HG02678 (cell line): ENCODE results near the gene USP6NL.
"Not testable (repeated sequence)": the region's sequence is repeated elsewhere in the genome, so short reads cannot be mapped to it uniquely, and the experiment has no call there.

Source experiments
- ATAC-seq: cut with Tn5 transposase; IDR thresholded peaks from one replicate; pipeline ENCODE4 v1.9.1; 2021; ENCODE audit warnings: mild to moderate bottlenecking, moderate library complexity; ENCODE audit not compliant: unreplicated experiment

The USP6NL gene

GRCh38 chr10:11448545-11449244, 162.8 kb downstream of the USP6NL start:
- peak; percentile 86 for ATAC-seq

DNA sequence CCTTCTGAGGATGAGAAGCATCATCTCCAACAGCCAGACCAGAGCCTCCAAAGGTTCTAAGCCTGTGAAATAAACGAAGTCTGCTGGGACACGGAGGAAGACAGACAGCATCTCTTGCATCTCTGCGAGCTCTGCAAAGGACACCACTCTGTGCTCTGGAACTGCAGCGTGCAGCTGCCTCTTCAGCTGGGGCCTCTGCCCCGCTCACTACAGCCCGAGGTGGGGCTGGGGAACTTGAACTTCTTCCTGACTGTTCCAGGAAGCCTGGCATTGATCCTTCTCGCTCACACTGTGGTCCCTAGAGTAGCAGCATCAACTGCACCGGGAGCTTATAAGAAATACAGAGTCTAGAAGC, 163.3 kb downstream of the USP6NL start:
- ATAC-seq, result peak; percentile 54

DNA sequence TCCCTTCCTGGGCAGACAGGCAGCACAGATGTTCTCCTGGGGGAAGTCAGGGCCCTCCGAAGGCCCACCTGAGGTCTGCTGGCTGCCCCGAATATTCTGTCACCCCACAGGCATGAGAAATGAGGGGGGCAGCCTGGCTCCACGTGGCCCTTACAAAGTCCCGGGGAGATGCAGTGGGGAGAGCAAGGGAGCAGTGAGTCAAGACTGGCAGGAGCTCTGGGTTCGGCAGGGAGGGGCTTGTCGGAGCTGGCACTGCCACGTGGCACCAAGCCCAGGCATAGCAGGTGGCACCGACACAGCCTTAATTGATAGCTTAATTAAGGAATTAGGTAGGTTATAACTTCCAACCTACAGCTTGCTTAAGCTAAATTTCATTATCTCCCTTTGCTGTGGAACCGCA, 163.9 kb downstream of the USP6NL start:
- ATAC-seq, result no peak

DNA sequence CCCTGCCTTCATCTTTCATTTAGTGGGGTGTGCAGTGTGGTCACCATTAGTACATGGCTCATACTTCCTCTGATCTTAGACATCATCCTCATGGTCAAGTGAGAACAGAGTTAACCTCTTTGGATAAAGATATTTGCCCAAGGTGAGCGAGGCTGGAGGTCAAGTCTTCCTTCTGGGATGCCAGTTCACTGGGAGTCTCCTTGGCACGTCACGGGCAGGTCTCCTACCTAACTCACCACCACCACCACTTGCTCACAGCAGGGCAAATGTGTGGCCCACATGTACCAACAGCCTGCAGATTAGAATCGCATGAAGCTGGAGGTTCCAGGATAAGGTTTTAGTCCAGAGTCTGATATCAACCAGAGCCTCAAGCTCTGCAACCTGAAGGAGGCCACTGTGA, 164.6 kb downstream of the USP6NL start:
- no peak for ATAC-seq

DNA sequence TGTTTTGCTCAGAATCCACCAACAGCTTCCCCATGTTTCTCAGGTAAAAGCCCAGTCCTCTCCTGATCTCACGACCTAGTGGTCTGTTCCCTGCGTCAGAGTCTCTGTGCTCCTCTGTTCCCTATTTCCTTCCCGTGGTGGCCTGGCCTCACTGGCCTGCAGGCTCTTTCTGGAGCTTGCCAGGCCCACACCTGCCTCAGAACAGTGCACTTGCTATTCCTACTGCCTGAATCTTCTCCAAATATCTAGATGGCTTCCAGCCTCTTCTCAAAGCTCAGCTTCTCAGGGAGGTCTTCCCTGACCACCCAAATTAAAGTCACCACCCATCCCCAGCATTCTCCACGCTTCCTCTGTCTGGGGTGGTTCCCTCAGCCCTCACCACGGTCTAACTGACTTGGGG, 165.3 kb downstream of the USP6NL start:
- ATAC-seq, result no peak

- no peak for ATAC-seq
These were observed 166.8 kb downstream of the USP6NL start for GRCh38 chr10:11444531-11445228.

DNA sequence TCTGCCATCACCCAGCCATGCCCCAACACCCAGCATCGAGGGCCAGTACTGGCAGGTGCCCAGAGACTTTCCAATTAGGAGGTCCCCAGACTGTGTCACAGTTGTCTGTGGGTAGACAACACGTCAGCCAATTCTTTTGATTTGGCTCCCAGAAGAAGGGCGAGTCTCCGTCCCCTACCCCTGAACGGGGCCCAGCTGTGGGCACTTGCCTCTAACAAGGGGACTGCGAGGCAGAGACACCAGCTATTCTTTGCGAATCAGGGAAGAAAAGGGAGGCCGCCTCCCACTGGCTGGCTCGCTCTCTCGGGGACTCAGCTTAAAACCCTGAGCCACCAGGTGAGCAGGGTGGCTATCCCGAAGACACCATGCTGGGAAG, 167.3 kb downstream of the USP6NL start:
- no peak for ATAC-seq

DNA sequence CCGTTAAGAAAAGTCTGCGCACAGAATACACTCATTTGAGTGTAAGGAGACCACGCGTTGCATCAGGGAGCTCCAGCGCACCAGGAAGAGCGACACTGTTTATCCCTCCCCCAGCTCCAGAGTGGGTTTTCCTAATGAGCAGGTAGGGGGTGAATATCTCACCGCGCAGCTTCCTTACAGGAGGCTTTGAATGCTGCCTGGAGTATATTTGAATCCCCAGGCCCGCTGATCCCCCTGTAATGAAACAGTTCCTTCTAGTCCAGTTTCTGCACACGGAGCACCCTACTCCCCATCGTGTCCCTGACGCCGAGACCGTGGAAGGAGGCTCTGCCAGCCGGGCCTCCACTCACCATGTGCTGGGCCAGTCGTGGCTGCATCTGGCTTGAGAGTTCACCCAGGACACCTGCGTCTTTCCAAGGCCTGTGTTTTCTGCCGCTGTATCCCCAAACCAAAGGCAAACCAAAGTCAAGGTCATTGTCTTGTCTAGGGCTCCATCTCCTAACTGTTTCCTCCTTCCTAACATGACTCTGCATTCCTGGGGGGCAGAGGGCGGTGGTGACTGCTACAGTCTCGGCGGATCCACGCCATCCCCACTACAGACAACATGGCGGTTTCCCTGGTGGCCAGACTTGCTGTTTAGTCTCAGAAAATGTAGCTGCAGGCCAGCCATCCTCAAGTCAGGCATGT, 167.8 kb downstream of the USP6NL start:
- no peak for ATAC-seq

GRCh38 chr10:11442001-11442773, 169.3 kb downstream of the USP6NL start:
- no peak for ATAC-seq

DNA sequence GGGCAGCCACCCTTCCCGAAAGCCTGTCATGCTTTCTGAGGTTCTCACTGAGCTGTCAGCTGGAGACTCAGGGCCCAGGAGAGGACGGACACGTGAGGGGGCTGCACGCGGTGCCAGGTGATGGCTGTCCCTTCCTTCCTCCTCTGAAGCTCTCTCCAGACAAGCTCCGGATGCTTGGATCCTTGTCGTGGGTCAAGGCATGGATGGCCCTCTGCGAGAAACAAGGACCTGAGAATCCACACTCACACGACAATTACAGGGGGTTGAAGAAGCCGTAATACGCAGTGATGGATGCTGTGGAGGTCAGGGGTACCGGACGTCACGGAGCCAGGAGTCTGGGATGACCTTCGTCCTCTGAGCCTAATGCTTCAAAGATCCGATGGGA, 170.3 kb downstream of the USP6NL start:
- no peak for ATAC-seq

DNA sequence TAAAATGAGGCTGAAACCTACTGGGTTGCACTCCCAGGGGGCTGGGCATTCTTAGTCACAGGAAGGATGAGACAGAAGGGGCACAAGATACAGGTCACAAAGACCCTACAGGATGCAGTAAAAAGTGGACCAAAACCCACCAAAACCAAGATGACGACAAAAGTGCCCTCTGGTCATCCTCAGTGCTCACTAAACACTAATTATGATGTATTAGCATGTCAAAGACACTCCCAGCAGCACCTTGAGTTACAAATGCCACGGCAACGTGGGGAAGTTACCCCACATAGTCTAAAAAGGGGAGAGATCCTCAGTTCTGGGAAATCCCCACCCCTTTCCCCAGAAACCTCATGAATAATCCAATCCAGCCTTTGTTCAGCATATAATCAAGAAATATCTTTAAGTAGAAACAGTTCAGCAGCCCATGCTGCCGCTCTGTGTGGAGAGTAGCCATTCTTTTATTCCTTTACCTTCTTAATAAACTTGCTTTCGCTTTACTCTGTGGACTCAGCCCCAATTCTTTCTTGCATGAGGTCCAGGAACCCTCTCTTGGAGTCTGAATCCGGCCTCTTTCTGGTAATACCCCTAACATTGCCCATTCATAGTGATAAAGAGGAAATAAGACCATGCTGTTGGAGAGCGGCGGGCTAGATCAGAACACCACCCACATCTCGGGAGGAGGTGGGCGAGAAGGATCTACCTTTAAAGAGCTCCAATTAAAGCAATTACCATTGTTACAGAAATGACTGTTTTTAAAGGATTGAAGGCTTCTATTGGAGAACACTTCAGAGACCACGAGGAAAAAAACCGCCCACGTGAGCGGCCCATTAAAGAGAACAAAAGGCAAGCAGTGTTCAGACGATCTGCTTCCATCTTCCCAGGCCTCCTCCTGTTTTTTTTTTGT, 170.9 kb downstream of the USP6NL start:
- ATAC-seq, result peak; percentile 62

DNA sequence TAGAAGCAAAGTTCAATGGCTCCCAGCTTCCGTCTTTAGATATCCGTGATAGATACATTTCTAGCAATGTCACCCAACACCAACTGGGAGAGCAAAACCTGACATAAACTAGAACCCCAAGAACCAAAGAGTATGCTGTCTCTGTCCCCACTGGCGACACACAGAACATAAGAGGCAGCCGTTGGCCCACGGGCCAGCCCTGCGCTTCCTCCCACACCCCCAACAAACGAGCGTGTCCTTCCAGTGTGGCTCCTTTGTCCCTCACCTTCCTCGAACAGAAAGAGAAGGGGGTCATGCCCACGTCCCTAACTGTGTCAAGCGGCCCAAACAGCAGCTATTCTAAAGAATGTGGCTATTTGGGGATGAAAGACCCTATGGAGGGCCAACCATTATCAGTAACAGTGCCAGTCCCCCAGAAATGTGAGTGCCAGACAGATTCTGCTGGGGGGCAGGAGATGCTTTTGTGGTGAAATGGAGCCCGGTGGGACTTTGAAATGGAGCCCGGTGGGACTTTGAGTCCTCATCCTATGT, 171.9 kb downstream of the USP6NL start:
- ATAC-seq, result no peak

DNA sequence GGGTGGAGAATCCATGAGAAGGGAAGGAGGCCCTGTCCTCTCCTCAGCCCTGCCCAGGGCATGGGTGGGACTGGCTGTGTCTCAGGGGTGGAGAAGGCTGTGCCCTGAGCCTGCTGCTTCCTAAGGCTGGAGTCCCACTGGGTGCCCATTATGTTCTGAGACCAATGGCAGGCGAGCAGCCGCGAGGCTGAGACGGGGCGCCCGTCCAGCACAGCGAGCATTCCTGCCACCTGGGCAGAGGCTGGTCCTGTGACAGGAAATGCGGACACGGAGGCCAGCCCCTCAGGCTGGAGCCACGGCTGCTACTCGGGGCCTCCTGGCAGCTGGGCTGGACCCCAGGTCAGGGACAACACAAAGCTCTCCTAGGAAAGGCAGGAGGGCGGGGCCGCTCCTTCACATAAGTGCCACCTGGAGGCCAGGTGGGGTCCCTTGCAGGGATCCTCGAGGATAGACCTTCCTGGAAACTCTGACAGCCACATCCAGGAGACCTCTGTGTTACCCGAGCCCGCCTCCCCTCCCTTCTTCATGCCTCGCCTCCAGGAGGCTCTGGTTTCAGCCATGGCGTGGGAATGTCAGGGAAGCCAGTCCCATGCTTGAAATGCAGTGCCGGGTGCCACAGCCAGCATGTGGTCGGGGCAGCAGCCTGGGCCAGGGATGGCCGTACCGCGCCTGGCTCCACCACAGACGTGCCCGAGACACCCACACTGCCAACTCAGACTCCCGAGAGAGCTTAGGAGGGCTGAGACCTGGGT, 173.9 kb downstream of the USP6NL start:
- ATAC-seq, result no peak

DNA sequence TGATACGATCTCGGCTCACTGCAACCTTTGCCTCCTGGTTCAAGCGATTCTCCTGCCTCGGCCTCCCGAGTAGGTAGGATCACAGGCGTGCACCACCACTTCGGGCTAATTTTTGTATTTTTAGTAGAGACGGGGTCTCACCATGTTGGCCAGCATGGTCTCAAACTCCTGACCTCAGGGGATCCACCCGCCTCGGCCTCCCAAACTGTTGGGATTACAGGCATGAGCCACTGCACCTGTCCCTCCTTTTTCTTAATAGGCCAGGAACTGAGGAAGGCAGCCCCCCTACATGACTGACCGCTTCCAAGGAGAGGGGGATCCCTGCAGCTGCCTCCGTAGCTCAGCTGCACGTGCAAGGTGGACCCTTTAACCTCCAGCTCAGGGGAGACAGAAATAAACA, 175.0 kb downstream of the USP6NL start:
- ATAC-seq, result not testable (repeated sequence)

DNA sequence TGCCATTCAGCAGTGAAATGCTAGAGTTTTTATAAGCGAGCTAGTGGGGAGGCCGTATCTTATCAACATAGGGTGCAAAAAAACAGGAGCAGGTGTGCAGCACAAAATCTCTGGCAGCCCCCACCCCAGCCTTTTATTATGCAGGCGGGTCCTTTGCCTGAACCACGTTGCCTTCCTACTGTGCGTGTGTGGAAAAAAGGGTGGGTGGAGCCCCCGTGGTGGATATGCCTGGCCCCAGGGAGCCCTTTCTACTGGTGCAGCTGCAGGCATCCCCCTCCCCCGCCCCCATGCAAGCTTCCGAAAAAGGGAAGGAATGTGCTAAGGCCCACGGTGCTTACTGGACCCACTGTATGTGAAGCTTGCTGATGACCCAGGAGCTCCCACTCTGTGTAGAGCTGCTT, 175.9 kb downstream of the USP6NL start:
- no peak for ATAC-seq

DNA sequence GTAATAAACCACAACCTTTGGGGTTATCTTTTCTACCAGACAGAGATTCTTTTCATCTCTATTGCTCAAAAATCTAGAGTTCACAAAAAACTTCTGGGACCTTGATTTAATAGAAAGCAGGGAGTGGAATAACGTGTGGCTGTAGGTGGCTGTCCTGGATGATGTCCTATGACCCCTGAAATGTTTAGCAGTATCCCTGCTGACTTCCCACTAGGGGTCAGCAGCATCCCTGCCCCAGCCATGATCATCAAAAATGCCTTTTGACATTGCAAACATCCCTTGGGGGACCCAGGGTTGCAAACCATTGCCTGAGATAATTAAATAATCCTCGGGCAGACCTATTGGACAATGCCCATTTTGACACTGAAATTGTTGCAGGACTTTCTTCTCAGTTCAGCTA, 177.1 kb downstream of the USP6NL start:
- no peak for ATAC-seq

GRCh38 chr10:11433657-11434056, 177.8 kb downstream of the USP6NL start:
- ATAC-seq, result no peak

DNA sequence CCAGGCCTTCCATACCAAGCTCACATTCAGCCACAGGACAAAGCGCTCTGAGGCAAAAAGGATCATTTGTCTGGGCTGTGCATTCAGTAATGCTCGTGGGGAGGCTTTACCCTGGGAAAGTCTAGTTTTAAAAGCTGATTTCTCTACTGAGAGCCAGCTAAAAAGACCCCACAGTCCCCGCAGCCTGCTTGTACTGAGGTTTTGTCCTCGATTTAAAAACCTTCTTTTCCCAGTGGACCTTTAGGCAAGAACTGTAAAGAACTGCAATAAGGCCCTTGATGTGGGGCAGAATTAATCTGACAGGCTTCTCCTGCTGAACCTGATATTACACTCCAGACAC, 180.3 kb downstream of the USP6NL start:
- ATAC-seq, result no peak

DNA sequence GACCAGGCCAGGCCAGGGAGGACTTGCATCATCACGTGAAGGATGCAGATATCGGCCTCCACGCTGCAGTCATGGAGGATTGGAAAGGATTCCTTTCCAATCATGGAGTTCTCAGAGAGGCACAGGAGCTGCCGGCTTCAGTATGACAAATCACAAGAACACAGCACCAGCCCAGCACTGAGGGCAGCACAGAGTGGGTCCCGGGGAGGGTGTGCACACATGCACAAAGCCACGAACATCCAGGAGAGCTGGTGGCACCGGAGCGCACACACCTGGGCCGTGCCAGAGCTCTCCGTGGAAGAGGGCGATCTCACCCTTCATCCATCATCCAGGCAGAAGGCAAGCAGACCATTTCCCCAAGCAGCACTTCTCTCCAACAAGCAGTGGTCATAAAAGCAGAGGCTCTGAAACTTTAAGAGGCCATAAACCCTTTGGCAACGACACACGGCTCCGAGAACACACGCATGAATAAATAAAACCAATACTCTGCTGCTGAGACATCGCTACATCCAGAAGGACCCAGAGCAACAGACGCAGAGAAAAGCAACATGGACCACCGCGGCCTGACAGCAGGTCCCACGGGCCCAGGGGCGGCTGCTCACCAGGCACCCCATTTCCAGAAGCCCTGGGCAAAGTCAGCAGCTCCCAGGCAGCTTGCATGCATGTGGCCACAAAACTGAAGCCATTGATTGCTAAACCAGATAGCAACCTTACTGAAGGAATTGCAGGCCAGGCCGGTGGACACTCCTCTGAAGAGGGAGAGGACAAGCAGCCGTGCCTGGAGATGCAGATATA, 180.8 kb downstream of the USP6NL start:
- no peak for ATAC-seq
